ACC112 (cell line): ENCODE results near the gene VGF.
A peak's percentile ranks its signal among the peaks of the same experiment; 100 is the strongest.
"Not testable (repeated sequence)": the region's sequence is repeated elsewhere in the genome, so short reads cannot be mapped to it uniquely, and the experiment has no call there.

Source experiments
- H2AFZ ChIP-seq: fragments of 200-600 bp; sonication (generic); one replicate; pipeline ENCODE4 v1.6.0; 2017; ENCODE audit warnings: antibody characterized with exemption, low read length; ENCODE audit not compliant: unreplicated experiment
- H3K27ac ChIP-seq: fragments of 200-600 bp; sonication (generic); 2 replicates; pipeline ENCODE4 v1.5.1; 2014; ENCODE audit warnings: low read depth, mild to moderate bottlenecking, antibody characterized with exemption, low read length, moderate library complexity
- H3K27me3 ChIP-seq: fragments of 200-600 bp; sonication (generic); 2 replicates; pipeline ENCODE4 v1.6.1; 2014; ENCODE audit warnings: mild to moderate bottlenecking, antibody characterized with exemption, low read length, moderate library complexity, mixed read lengths; ENCODE audit not compliant: insufficient read depth
- H3K36me3 ChIP-seq: fragments of 200-600 bp; sonication (generic); 2 replicates; pipeline ENCODE4 v1.6.1; 2016; ENCODE audit warnings: mild to moderate bottlenecking, antibody characterized with exemption, low read length, moderate library complexity, mixed read lengths; ENCODE audit not compliant: insufficient read depth
- H3K4me1 ChIP-seq: fragments of 200-600 bp; sonication (generic); one replicate; pipeline ENCODE4 v1.6.1; 2016; ENCODE audit warnings: low read length, mixed read lengths; ENCODE audit not compliant: insufficient read depth, unreplicated experiment, control insufficient read depth
- H3K4me3 ChIP-seq: fragments of 200-600 bp; sonication (generic); 2 replicates; pipeline ENCODE4 v1.5.1; 2014; ENCODE audit warnings: mild to moderate bottlenecking, low read depth, low read length
- H3K79me2 ChIP-seq: fragments of 200-600 bp; sonication (generic); one replicate; pipeline ENCODE4 v1.6.0; 2016; ENCODE audit warnings: low read length; ENCODE audit not compliant: control insufficient read depth, unreplicated experiment, insufficient read depth

Gene VGF

DNA sequence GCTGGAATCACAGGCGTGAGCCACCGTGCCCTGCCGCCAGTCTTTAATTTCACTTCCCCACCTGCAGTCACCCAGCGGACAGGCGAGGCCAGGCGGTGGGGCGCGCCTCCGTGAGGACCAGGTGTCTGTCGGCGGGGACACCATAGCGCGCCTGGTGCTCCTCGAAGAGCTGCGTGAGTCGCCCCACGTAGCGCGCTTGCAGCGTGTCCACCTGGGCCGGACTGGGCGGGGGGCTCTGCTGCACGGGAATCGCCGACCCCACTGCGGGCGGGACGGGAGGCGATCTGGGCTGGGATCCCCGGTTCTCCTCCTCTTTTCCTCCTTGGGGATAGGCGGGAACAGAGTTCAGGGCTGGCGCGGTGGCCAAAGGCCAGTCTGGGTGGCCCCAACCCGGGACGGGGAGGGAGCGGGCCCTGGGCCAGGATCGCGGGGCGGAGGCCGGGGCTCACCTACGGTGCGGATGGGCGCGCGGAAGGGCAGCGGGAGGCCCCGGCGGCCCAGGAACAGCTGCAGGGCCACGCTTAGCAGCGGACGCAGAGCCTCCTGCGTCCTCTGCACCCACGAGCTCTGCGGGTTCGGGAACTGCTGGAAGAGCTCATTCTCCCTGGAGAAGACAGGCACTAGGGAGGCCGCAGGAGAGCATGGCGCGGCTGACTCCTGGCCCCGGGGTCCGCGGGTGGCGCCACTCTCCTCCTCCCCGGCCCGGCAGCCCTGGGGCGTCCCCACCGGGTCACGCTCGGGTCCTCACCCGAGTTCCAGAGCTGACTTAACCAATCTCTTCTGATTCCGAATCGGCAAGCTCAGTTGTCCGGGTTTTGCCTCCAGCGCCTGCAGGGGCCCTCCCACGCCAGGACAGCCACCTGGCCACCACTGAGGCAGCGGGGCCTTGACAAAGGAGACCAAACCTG, 36.6 kb upstream of the VGF start:
- peak overlapping the region; percentile 70; the same call in 1 of the 2 replicates for H3K4me3 ChIP-seq
- H3K79me2 ChIP-seq = no peaks in the 10 kb centered on the region
- H3K27me3 ChIP-seq = peaks cover 28% of the 10 kb centered on the region
- H3K27ac ChIP-seq = no peak overlapping the region
- peaks cover 6% of the 10 kb centered on the region for H3K4me1 ChIP-seq
- no peaks in the 10 kb centered on the region for H3K36me3 ChIP-seq
- no peak overlapping the region for H2AFZ ChIP-seq

DNA sequence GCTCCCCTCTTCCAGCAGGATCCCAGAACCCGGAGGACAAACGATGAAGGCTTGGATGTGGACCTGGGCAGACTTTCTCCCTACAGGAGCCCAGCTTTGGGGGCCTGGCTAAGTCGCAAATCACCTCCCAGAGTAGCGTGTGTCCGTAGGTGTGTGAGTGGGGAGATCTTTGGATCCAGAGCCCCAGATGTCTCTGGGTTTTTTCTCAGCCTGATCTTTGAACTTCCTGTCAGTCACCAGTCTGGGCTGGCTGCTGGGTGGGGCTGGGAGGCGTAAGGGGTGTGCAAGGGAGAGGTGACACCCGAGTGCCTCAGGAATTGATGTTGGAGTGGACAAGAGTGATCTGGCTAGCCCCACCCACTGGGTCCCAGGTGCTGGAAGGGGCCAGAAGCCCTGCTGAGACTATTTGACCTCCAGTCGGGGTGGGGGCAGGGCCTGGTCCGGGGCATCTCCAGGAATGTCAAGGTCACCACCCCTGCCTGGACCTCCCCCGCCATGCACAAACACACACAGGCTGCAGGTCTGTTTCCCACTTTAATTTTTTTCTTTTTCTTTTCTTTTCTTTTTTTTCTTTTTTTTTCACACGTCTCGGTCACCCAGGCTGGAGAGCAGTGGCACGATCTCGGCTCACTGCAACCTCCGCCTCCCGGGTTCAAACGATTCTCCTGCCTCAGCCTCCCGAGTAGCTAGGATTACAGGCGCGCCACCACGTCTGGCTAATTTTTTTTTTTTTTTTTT, 35.7 kb upstream of the VGF start, which contains the start of gene MOGAT3:
Gene MOGAT3 (minus strand): TSS at position 175 of the 738 bp plus-strand sequence. CDS start 182 bp downstream, outside the sequence.
- peaks cover 28% of the 10 kb centered on the region for H3K27me3 ChIP-seq
- no peak within 1 kb of the TSS for H3K27ac ChIP-seq
- peaks cover 6% of the 10 kb centered on the region for H3K4me1 ChIP-seq
- H3K79me2 ChIP-seq = no peaks in the 10 kb centered on the region
- H3K4me3 ChIP-seq = peak within 1 kb of the TSS; percentile 70; the same call in 1 of the 2 replicates
- no peaks in the 10 kb centered on the region for H3K36me3 ChIP-seq
- no peak within 1 kb of the TSS for H2AFZ ChIP-seq

DNA sequence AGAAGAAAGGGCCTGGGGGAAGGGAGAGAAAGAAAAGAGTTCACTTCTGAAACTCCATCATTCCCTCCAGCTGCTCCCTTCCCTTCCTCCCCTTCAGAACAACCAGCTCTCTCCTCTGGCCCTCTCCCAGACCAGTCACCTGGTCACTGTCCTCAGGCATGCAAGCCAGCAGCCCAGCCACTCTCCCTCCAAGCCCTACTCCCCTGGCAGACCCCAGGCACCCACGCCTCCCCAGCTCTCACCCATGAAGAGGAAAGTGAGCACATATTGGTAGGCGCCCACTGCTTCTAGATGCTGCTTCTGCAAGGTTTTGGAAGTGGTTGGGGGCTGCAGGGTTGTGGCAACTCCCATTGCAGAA, 35.1 kb upstream of the VGF start:
- Histone ChIP-seq H3K4me3 (no peak overlapping the region), H3K36me3 (no peaks in the 10 kb centered on the region), H3K79me2 (no peaks in the 10 kb centered on the region), H3K4me1 (peaks cover 6% of the 10 kb centered on the region), H3K27ac (no peak overlapping the region), H3K27me3 (peaks cover 28% of the 10 kb centered on the region), H2AFZ (no peak overlapping the region)

DNA sequence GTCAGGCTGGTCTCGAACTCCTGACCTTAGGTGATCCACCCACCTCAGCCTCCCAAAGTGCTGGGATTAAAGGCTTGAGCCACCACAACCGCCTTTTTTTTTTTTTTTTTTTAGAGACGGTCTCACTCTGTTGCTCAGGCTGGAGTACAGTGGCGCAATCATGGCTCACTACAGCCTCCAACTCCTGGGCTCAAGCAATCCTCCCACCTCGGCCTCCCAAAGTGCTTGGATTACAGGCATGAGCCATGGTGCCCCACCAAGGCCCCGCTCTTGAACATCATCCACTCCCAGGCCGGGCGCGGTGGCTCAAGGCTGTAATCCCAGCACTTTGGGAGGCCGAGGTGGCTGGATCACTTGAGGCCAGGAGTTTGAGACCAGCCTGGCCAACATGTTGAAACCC, 34.2 kb upstream of the VGF start:
- H2AFZ ChIP-seq, H3K79me2 ChIP-seq, H3K36me3 ChIP-seq, H3K4me3 ChIP-seq, H3K4me1 ChIP-seq, H3K27ac ChIP-seq: not testable (repeated sequence)
- H3K27me3 ChIP-seq = peaks cover 28% of the 10 kb centered on the region

DNA sequence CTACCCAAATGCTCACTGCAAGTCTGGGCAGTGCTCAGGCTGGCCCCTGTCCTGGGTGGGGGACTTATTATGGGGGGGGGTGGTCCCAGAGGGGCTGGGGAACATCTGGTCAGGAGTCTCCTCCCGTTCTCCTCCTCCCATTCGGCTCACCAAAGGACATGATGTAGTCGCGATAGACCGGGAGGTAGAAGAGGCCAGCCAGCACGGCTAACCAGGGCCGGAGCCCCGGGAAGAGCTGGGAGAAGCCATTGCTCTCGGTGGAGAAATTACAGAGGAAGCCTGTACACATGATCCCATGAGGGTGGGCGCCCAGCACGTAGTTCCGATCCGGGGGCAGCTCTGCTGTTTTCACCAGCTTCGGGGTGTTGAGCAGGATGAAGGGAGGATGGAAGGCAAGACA, 33.1 kb upstream of the VGF start:
- Histone ChIP-seq H3K4me1 (peaks cover 6% of the 10 kb centered on the region), H3K36me3 (no peaks in the 10 kb centered on the region), H3K27ac (no peak overlapping the region), H3K79me2 (no peaks in the 10 kb centered on the region), H2AFZ (no peak overlapping the region), H3K4me3 (no peak overlapping the region), H3K27me3 (peaks cover 28% of the 10 kb centered on the region)

DNA sequence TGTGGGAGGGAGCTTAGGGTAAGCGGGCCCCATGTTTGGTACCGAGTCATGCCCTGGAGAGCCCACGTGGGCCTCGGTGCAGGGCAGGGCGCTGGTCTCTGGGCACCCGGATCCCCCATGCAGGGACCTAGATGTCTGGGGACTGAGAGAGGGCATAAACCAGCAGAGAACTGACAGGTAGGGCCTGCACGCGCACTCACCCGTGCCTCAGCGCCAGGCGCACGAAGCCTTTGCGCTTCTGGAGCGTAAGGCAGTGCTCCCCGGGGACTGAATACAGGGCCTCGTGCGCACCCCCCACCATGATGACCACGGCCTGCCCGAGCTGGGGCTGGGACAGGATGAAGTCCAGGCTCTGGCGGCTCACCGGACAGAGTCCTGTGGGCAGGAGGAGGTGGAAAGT, 32.6 kb upstream of the VGF start:
- H3K27me3 ChIP-seq = peaks cover 28% of the 10 kb centered on the region
- no peaks in the 10 kb centered on the region for H3K36me3 ChIP-seq
- no peak overlapping the region for H2AFZ ChIP-seq
- no peak overlapping the region for H3K4me3 ChIP-seq
- no peaks in the 10 kb centered on the region for H3K79me2 ChIP-seq
- peaks cover 6% of the 10 kb centered on the region for H3K4me1 ChIP-seq
- no peak overlapping the region for H3K27ac ChIP-seq

DNA sequence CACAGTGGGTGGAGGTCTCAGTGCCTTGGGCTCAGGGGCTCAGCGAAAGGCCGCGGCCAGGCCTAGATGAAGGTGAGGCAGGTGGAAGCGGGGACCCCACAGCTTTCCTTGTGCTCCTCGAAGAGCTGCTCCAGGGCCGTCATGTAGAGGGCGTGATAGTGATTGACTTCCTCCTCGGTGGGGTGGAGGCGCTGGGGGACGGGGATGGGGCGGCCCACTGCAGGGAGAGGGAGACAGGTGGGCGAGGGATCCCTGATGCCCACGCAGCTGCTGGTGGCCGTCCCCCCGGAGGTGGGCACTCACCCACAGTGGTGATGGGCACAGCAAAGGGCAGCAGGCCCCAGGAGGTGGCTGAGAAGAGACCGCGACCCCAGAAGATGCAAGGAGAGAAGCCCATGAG, 30.5 kb upstream of the VGF start:
- Histone ChIP-seq H3K36me3 (no peaks in the 10 kb centered on the region), H3K27me3 (peaks cover 10% of the 10 kb centered on the region), H2AFZ (no peak overlapping the region), H3K4me1 (no peaks in the 10 kb centered on the region), H3K27ac (no peak overlapping the region), H3K79me2 (no peaks in the 10 kb centered on the region), H3K4me3 (no peak overlapping the region)

DNA sequence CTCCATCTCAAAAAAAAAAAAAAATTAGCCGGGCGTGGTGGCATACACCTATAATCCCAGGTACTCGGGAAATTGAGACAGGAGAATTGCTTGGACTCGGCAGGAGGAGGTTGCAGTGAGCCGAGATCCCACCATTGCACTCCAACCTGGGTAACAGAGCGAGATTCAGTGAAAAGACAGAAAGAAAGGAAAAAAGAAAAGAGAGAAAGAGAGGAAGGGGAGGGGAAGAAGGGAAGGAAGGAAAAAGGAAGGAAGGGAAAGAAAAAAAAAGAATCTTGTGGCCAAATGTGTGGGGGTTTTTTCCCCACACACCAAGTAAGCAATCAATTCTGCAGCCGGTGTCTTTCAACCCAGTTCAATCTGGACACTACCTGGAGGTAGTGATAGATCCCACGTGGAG, 23.7 kb upstream of the VGF start:
- no peak overlapping the region for H3K27ac ChIP-seq
- no peak overlapping the region for H2AFZ ChIP-seq
- H3K27me3 ChIP-seq = no peaks in the 10 kb centered on the region
- H3K36me3 ChIP-seq = no peaks in the 10 kb centered on the region
- no peak overlapping the region for H3K4me3 ChIP-seq
- no peaks in the 10 kb centered on the region for H3K79me2 ChIP-seq
- H3K4me1 ChIP-seq = peaks cover 6% of the 10 kb centered on the region

DNA sequence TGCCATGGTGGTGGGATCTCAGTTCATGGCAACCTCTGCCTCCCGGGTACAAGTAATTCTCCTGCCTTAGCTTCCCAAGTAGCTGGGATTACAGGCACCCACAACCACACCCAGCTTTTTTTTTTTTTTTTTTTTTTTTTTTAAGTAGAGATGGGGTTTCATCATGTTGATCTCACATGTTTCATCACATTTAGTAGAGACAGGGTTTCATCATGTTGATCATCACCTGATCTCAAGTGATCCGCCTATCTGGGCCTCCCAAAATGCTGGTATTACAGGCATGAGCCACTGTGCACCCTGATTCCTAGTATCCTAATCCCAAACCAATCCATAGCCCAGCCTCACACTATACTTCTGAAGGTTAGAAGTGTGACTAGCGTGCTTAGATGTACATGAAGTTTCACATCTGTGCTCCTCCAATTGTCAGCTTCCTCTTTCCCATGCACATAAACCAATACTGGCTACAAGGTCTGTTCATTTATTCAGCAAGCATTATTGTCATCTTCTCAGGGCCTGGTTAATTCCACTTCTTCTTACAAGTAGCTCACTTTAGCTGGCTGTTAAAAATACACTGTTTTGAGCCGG, 21.6 kb upstream of the VGF start:
- H3K79me2 ChIP-seq = no peaks in the 10 kb centered on the region
- H3K27ac ChIP-seq = no peak overlapping the region
- no peak overlapping the region for H2AFZ ChIP-seq
- no peaks in the 10 kb centered on the region for H3K36me3 ChIP-seq
- no peak overlapping the region for H3K4me3 ChIP-seq
- peaks cover 6% of the 10 kb centered on the region for H3K4me1 ChIP-seq
- H3K27me3 ChIP-seq = peaks cover 3% of the 10 kb centered on the region; the same call in 1 of the 2 replicates

DNA sequence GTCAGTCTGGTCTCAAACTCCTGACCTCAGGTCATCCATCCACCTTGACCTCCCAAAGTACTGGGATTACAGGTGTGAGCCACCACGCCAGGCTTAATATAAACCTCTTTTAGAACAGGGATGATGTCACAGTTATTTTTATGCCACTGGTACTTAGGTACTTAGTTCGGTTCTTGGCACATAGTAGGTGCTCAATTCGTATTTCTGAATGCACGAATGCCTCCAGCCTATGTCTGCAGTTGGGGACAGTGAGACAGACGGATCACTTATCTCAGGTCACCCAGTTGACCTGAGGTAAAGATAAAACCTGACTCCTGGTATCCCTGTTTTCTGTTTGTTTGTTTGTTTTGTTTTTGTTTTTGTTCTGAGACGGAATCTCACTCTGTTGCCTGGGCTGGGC, 20.8 kb upstream of the VGF start:
- peaks cover 6% of the 10 kb centered on the region for H3K4me1 ChIP-seq
- H3K27me3 ChIP-seq = peaks cover 4% of the 10 kb centered on the region; the same call in 1 of the 2 replicates
- no peaks in the 10 kb centered on the region for H3K79me2 ChIP-seq
- H3K27ac ChIP-seq = no peak overlapping the region
- no peak overlapping the region for H2AFZ ChIP-seq
- H3K36me3 ChIP-seq = no peaks in the 10 kb centered on the region
- no peak overlapping the region for H3K4me3 ChIP-seq
